A673 (cell line): ENCODE results near the gene IGFBP2. TPM values are rescaled to one million over a fixed set of nuclear protein-coding genes. Genes with fewer than 3 reads are reported as not detected.

ENCODE experiments used
- BruUV-seq: library from RNA; stranded (reverse); fragments of 400-500 nt; replicated peaks from 2 replicates; lab custom pipeline; 2021; lab: Mats Ljungman, UMichigan
- CTCF ChIA-PET: fragments of 300-600 bp; sonication (Branson Sonifier 250); formaldehyde crosslinking; loops from one replicate; lab custom pipeline; 2022; ENCODE audit warnings: antibody characterized with exemption; lab: Charles Lee
- POLR2A ChIA-PET: fragments of 300-600 bp; sonication (Branson Sonifier 250); formaldehyde crosslinking; loops from one replicate; lab custom pipeline; 2022; ENCODE audit warnings: antibody characterized with exemption; ENCODE audit not compliant: low non-redundant PET; lab: Charles Lee
- DNase-seq: peaks from one replicate; pipeline ENCODE4 v3.0.0-alpha.2; 2015; ENCODE audit warnings: low spot score
- H3K27ac ChIP-seq: fragments of 200-600 bp; sonication (generic); 2 replicates; pipeline ENCODE4 v1.5.1; 2016; ENCODE audit warnings: mixed run types, low read depth, mild to moderate bottlenecking, mixed read lengths, antibody characterized with exemption, low read length; ENCODE audit not compliant: poor library complexity, severe bottlenecking
- H3K27me3 ChIP-seq: fragments of 200-600 bp; sonication (generic); replicated peaks from 2 replicates; pipeline ENCODE4 v1.6.1; 2017; ENCODE audit warnings: mixed run types, low read depth, mild to moderate bottlenecking, mixed read lengths, antibody characterized with exemption, low read length; ENCODE audit not compliant: insufficient read depth, poor library complexity
- H3K36me3 ChIP-seq: fragments of 200-600 bp; sonication (generic); 2 replicates; pipeline ENCODE4 v1.6.1; 2016; ENCODE audit warnings: mixed run types, mild to moderate bottlenecking, mixed read lengths, antibody characterized with exemption, low read length; ENCODE audit not compliant: insufficient read depth, poor library complexity, severe bottlenecking
- H3K4me1 ChIP-seq: fragments of 200-600 bp; sonication (generic); 2 replicates; pipeline ENCODE4 v1.6.1; 2017; ENCODE audit warnings: mixed run types, mild to moderate bottlenecking, mixed read lengths, antibody characterized with exemption, low read length; ENCODE audit not compliant: insufficient read depth, poor library complexity, severe bottlenecking
- H3K4me3 ChIP-seq: fragments of 200-600 bp; sonication (generic); 2 replicates; pipeline ENCODE4 v1.5.1; 2016; ENCODE audit warnings: low read depth, mixed run types, mild to moderate bottlenecking, mixed read lengths, low read length; ENCODE audit not compliant: poor library complexity, severe bottlenecking
- H3K9me3 ChIP-seq: fragments of 200-600 bp; sonication (generic); 2 replicates; pipeline ENCODE4 v1.6.1; 2016; ENCODE audit warnings: mixed run types, low read depth, mild to moderate bottlenecking, mixed read lengths, antibody characterized with exemption, low read length; ENCODE audit not compliant: poor library complexity, severe bottlenecking
- CTCF ChIP-seq: fragments of 300-800, 200-600 bp; sonication (generic); conservative IDR thresholded peaks from 2 replicates; pipeline ENCODE4 v1.5.1; 2017; ENCODE audit warnings: low read depth, mild to moderate bottlenecking, antibody characterized with exemption, low read length, moderate library complexity, mixed read lengths
- EZH2 ChIP-seq: fragments of 200-600 bp; sonication (generic); IDR thresholded peaks from 2 replicates; pipeline ENCODE4 v1.6.1; 2017; ENCODE audit warnings: borderline replicate concordance, low read depth, mild to moderate bottlenecking, mixed read lengths, antibody characterized with exemption, low read length; ENCODE audit not compliant: poor library complexity, severe bottlenecking
- intact Hi-C: fragments of 100-400 bp; cut with micrococcal nuclease; formaldehyde crosslinking; loops from one replicate; pipeline ENCODE4 v1.10.0; 2022; ENCODE audit not compliant: unreplicated experiment
- total RNA-seq: library from RNA; stranded (reverse); gene quantifications from 2 replicates; pipeline ENCODE4 v1.2.3, GENCODE V29; 2021

The IGFBP2 gene
- total RNA-seq, 1 experiment from 2014 or later = 614 TPM

GRCh38 chr2:216585441-216585840 lies 47.8 kb upstream of the IGFBP2 start:
- ChIA-PET CTCF (no interaction called here), POLR2A (no interaction called here)
- no peak overlapping the region for H3K27ac ChIP-seq
- DNase-seq = no peak
- H3K27me3 ChIP-seq = no peaks in the 10 kb centered on the region
- H3K4me3 ChIP-seq = no peak overlapping the region
- no peaks in the 10 kb centered on the region for H3K36me3 ChIP-seq
- peaks cover 23% of the 10 kb centered on the region for H3K4me1 ChIP-seq
- no peaks in the 10 kb centered on the region for H3K9me3 ChIP-seq
- intact Hi-C loops = loop anchor here (10.0 kb wide), 1 partner anchor 1979 kb away; the partner anchor contains the start of genes CNOT9 and USP37
- no TSS peak for BruUV-seq
- TF ChIP-seq CTCF (no peak), EZH2 (no peak)

- intact Hi-C loops = loop anchor here (10.0 kb wide), 1 partner anchor 1976 kb away; the partner anchor contains the start of genes CNOT9 and USP37
- POLR2A ChIA-PET = no interaction called here
- CTCF ChIA-PET = no interaction called here
- H3K9me3 ChIP-seq = no peaks in the 10 kb centered on the region
- no TSS peak for BruUV-seq
- TF ChIP-seq EZH2 = no peak
- no peak for TF ChIP-seq CTCF
- H3K27ac ChIP-seq = peak overlapping the region; percentile 40
- peak; percentile 68 for DNase-seq
- H3K27me3 ChIP-seq = no peaks in the 10 kb centered on the region
- no peaks in the 10 kb centered on the region for H3K36me3 ChIP-seq
- peaks cover 29% of the 10 kb centered on the region for H3K4me1 ChIP-seq
- no peak overlapping the region for H3K4me3 ChIP-seq
Measured at GRCh38 chr2:216588861-216589710, 44.1 kb upstream of the IGFBP2 start.

GRCh38 chr2:216589791-216590190 lies 43.4 kb upstream of the IGFBP2 start:
- CTCF ChIA-PET = no interaction called here
- H3K27me3 ChIP-seq = no peaks in the 10 kb centered on the region
- H3K9me3 ChIP-seq = no peaks in the 10 kb centered on the region
- BruUV-seq = no TSS peak
- peak overlapping the region; percentile 40 for H3K27ac ChIP-seq
- H3K4me1 ChIP-seq = peaks cover 31% of the 10 kb centered on the region
- DNase-seq = no peak
- POLR2A ChIA-PET = interaction anchor here (0.6 kb wide), 1 partner anchor 485 kb away, joined by 3 read pairs; no protein-coding TSS in a partner anchor
- H3K36me3 ChIP-seq = no peaks in the 10 kb centered on the region
- no peak overlapping the region for H3K4me3 ChIP-seq
- no peak for TF ChIP-seq EZH2
- TF ChIP-seq CTCF = no peak
- intact Hi-C loops = loop anchor here (10.0 kb wide), 1 partner anchor 1975 kb away; the partner anchor contains the start of genes CNOT9 and USP37
